Measurements from ENCODE around the gene FAH.

The FAH gene

DNA sequence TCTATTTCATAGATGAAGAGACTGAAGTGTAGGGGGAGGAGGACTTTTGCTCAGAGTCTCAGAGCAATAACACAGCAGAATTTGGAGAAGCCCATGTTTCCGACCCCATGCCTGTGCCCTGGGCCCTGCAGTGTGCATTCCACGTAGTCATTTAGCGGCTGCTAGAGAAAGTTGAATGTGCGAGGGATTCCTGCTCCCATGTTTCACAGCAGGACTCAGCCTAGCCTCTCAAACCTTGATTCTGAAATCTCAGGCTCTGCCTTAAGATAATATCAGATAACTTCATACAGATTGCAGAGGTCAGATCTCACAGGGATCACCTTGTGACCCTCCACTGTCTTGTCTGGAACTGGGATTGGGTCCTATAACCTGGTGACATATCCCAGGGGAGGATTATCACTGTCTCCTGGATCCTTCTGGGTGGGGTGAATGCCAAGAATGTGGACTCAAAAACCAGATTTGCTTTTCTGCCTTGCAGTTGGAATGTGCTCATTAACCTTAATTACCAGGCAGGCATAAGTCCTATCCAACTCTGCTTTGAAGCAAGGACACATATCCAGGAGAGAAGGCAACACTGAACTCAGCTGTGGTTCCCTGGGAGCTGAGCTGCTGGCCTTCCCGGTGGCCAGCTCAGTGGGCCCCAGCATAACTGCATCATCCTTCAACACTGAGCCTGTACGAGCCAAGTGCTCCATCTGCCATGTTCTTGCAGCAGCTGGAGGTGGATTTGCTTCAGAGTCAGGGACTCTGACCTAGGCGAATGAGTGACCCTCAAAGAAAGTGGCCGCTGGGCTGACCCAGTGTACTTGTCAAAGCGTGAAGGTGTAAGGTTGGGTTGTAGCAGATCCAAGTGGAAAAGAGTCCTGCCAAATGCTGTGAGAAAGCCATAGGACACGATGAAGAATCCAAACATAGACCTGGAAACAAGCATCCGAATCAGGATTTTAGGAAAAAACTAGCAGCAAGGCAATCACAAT lies 56.2 kb downstream of the FAH start:
- no peak overlapping the region for H3K27ac ChIP-seq (ENCODE audit: low read length)
- peaks cover 12% of the 10 kb centered on the region for H3K27me3 ChIP-seq (ENCODE audit: insufficient read depth, low read length, poor library complexity)
- no peaks in the 10 kb centered on the region for H3K4me1 ChIP-seq (ENCODE audit: insufficient read depth, low read length)
- H3K9me3 ChIP-seq (ENCODE audit: insufficient read depth, low read length, severe bottlenecking) = no peaks in the 10 kb centered on the region
- DNase-seq (no peak), ATAC-seq (ENCODE audit: insufficient read depth, low read depth) (no peak)
- H4K20me1 ChIP-seq (ENCODE audit: insufficient read depth, low read length) = no peaks in the 10 kb centered on the region
- TF ChIP-seq EZH2 (IDR thresholded peaks at IDR 0.05; ENCODE audit: borderline replicate concordance, low read depth, low read length, severe bottlenecking) = no peak
- TF ChIP-seq, protein P1, sequence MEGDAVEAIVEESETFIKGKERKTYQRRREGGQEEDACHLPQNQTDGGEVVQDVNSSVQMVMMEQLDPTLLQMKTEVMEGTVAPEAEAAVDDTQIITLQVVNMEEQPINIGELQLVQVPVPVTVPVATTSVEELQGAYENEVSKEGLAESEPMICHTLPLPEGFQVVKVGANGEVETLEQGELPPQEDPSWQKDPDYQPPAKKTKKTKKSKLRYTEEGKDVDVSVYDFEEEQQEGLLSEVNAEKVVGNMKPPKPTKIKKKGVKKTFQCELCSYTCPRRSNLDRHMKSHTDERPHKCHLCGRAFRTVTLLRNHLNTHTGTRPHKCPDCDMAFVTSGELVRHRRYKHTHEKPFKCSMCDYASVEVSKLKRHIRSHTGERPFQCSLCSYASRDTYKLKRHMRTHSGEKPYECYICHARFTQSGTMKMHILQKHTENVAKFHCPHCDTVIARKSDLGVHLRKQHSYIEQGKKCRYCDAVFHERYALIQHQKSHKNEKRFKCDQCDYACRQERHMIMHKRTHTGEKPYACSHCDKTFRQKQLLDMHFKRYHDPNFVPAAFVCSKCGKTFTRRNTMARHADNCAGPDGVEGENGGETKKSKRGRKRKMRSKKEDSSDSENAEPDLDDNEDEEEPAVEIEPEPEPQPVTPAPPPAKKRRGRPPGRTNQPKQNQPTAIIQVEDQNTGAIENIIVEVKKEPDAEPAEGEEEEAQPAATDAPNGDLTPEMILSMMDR (IDR thresholded peaks at IDR 0.05; ENCODE audit: borderline replicate concordance, extremely low read depth, low read length, poor library complexity, severe bottlenecking) = no peak
- no peak overlapping the region for H3K4me2 ChIP-seq (ENCODE audit: insufficient read depth, low read length)
- no peaks in the 10 kb centered on the region for H3K36me3 ChIP-seq (ENCODE audit: insufficient read depth, low read length)
- no peak overlapping the region for H2AFZ ChIP-seq (ENCODE audit: low read depth, low read length)
- H3K4me3 ChIP-seq (ENCODE audit: low read depth in 1 of 2, low read length in 2 of 2) = no peak overlapping the region
- H3K79me2 ChIP-seq (ENCODE audit: insufficient read depth, low read length) = no peaks in the 10 kb centered on the region
- no peak overlapping the region for H3K9ac ChIP-seq (ENCODE audit: low read depth, low read length)

DNA sequence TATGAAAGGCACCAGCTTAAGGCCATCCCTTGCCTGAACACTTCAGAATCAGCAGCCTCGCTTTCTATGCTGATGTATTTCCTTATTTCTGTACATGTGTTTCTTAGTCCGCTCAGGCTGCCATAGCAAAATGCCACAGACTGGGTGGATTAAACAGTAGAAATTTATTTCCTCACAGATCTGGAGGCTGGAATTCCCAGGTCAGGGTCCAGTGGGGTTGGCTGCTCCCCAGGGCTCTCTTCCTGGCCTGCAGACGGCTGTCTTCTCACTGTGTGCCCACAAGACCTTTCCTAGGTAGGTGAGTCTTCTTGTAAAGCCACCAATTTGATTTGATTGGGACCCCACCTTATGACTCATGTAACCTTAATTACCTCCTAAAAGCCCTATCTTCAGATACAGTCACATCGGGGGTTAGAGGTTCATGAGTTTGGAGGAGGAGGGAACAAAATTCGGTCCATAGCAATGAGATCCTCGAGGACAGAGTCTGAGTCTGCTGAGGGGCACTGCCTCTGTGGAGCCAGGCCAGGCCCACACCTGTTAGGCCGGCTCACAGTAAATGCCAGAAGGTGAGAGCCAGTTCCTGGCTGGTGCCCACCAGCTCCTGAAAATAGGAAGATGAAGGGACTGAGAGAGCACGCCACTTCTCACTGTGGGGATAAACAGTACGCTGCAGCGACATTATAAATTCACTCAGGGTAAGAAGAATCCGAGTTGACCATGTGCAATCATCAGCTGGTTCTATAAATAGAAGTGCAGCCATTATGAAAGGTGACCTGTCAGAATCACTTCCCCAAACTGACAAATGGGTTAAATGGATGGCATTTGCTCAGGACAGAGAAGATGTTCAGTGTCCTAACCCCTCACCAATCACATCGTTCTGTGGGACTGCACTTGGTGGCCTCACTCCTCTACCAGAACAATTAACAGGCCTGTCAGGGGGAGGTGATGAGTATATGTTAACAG lies 58.1 kb downstream of the FAH start:
- H3K4me1 ChIP-seq (ENCODE audit: insufficient read depth, low read length) = no peaks in the 10 kb centered on the region
- H3K79me2 ChIP-seq (ENCODE audit: insufficient read depth, low read length) = no peaks in the 10 kb centered on the region
- no peak overlapping the region for H3K4me2 ChIP-seq (ENCODE audit: insufficient read depth, low read length)
- H2AFZ ChIP-seq (ENCODE audit: low read depth, low read length) = no peak overlapping the region
- TF ChIP-seq, protein P1 (IDR thresholded peaks at IDR 0.05; ENCODE audit: borderline replicate concordance, extremely low read depth, low read length, poor library complexity, severe bottlenecking) = no peak
- no peak for TF ChIP-seq EZH2 (IDR thresholded peaks at IDR 0.05; ENCODE audit: borderline replicate concordance, low read depth, low read length, severe bottlenecking)
- H3K4me3 ChIP-seq (ENCODE audit: low read depth in 1 of 2, low read length in 2 of 2) = no peak overlapping the region
- no peak overlapping the region for H3K9ac ChIP-seq (ENCODE audit: low read depth, low read length)
- peaks cover 12% of the 10 kb centered on the region for H3K27me3 ChIP-seq (ENCODE audit: insufficient read depth, low read length, poor library complexity)
- ATAC-seq (ENCODE audit: insufficient read depth, low read depth) (no peak), DNase-seq (no peak)
- no peaks in the 10 kb centered on the region for H4K20me1 ChIP-seq (ENCODE audit: insufficient read depth, low read length)
- H3K36me3 ChIP-seq (ENCODE audit: insufficient read depth, low read length) = no peaks in the 10 kb centered on the region
- H3K9me3 ChIP-seq (ENCODE audit: insufficient read depth, low read length, severe bottlenecking) = no peaks in the 10 kb centered on the region
- no peak overlapping the region for H3K27ac ChIP-seq (ENCODE audit: low read length)

DNA sequence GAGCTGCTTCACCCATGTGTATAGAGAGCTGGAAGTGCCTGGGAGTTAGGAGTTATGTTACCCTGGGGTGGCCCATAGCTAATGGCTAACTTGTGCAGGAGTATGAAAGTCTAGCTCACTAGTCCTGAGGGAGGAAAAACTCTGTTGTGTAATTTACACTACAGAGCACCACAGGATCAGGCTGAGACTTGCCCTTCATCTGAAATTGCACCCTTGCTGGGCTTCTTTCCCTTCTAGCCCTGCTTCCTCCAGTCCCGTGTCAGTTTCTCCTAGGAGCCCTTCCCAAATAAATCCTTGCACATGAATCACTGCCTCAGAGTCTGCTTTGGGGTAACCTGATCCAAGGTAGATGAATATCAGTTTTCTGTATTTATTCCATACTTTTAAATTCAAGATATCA lies 59.2 kb downstream of the FAH start:
- Histone ChIP-seq H3K27me3 (ENCODE audit: insufficient read depth, low read length, poor library complexity) (peaks cover 12% of the 10 kb centered on the region), H4K20me1 (ENCODE audit: insufficient read depth, low read length) (no peaks in the 10 kb centered on the region), H3K9ac (ENCODE audit: low read depth, low read length) (no peak overlapping the region), H3K9me3 (ENCODE audit: insufficient read depth, low read length, severe bottlenecking) (no peaks in the 10 kb centered on the region), H3K4me2 (ENCODE audit: insufficient read depth, low read length) (no peak overlapping the region), H2AFZ (ENCODE audit: low read depth, low read length) (no peak overlapping the region), H3K4me1 (ENCODE audit: insufficient read depth, low read length) (no peaks in the 10 kb centered on the region), H3K79me2 (ENCODE audit: insufficient read depth, low read length) (no peaks in the 10 kb centered on the region), H3K4me3 (ENCODE audit: low read depth in 1 of 2, low read length in 2 of 2) (no peak overlapping the region), H3K27ac (ENCODE audit: low read length) (no peak overlapping the region), H3K36me3 (ENCODE audit: insufficient read depth, low read length) (no peaks in the 10 kb centered on the region)
- ATAC-seq (ENCODE audit: insufficient read depth, low read depth) (no peak), DNase-seq (no peak)
- no peak for TF ChIP-seq EZH2 (IDR thresholded peaks at IDR 0.05; ENCODE audit: borderline replicate concordance, low read depth, low read length, severe bottlenecking)
- TF ChIP-seq, protein P1 (IDR thresholded peaks at IDR 0.05; ENCODE audit: borderline replicate concordance, extremely low read depth, low read length, poor library complexity, severe bottlenecking) = no peak
